GM20431 (cell line): ENCODE measurements around the gene ABR.

ENCODE experiments used
- in situ Hi-C: fragments of 300-500 bp; cut with MseI, MboI; formaldehyde crosslinking; loops from one replicate; pipeline ENCODE4 v1.15.0; 2020; ENCODE audit warnings: low sequenced_read_pairs; ENCODE audit not compliant: unreplicated experiment

ABR gene

DNA sequence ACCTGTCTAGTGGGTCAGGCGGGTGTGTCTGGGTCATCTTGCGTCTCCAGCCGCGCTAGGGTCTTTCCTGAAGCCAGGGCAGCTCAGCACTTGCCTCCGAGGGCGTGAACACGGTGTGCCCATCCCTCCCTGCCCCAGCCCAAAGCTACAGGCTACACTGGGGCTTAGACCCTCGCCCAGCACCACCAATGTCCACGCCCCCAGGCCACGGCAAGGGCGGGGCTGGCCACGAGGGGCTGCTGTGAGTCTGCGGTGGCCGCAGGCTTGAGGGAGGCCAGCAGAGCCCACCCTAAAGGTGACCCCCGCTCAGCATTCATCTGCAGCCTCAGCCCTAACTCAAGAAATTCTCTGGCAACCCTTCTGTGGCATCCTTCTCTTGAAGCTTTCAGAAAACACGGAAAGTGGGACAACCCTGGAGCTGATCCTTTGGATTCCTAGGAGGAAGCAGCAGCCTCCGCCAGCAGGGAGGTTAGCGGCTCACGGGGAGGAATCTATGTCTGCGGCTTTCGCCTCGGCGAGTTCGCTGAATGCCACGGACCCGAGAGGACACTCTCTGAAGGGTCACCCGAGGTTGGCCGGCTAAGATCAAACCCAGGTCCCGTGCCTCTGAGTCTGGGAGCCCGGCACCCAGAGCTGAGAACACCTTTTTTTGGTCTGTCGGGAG, 141.2 kb downstream of the ABR start:
- in situ Hi-C loops: no loop called here

DNA sequence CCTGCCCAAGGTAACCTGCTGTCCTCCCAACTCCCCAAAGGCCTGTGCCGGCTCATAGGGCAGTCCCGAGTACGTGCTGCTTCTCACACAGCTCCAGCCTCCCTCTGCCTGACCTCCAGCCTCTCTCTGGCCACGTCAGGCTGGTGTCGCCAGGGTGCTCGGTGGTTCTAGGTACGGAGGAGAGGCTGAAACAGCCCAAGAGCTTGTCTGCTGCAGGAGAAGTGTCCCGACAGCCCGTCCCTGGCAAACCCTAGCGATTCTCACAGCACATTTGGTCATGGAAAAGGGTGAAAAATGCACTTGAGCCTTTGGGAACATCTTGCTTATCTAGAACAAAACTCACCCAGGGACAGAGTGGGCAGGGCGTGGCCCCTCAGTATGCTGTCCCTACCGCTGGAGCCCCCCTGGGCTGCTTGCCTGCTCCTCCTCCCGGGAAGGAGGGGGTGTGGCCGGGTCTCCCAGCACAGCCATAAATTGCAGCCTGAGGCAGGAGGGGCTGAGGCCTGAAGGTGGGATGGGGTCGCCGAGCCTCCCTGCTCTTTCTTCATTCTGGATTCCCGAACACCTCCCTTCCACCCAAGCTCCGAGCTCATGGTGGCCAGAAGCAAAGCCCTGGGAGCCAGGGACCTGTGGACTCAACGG, 142.4 kb downstream of the ABR start:
- in situ Hi-C loops: no loop called here

GRCh38 chr17:1036845-1037237, 142.9 kb downstream of the ABR start:
- in situ Hi-C loops: no loop called here

GRCh38 chr17:1036171-1036844, 143.5 kb downstream of the ABR start:
- in situ Hi-C loops: no loop called here

DNA sequence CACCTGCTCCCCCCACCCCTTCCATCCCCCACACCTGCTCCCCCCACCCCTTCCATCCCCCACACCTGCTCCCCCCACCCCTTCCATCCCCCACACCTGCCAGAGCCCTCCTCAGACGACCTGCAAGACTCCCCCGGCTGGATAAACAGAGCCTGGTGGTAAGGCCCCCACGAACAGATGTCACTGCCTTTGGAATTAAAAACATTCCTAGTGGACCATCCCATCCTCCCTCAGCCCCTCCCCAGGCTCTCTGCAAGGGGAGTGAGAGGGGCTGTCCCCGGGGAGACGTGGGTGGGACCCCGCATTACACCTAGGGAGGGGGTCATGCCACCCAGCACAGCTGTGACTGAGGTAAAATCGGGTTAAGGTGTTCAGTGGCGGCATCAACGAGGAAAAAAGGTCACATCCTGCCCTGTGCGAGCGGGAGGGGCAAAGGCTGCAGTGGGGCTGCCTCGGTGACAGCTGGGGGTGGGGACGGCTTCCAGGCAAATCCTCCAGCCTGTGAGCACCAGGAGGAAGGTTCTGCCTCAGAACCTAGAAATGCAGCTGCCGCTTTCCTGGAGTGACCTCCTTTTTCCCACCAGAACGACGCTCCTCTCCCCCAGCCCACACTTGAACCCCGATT, 144.1 kb downstream of the ABR start:
- in situ Hi-C loops: no loop called here

DNA sequence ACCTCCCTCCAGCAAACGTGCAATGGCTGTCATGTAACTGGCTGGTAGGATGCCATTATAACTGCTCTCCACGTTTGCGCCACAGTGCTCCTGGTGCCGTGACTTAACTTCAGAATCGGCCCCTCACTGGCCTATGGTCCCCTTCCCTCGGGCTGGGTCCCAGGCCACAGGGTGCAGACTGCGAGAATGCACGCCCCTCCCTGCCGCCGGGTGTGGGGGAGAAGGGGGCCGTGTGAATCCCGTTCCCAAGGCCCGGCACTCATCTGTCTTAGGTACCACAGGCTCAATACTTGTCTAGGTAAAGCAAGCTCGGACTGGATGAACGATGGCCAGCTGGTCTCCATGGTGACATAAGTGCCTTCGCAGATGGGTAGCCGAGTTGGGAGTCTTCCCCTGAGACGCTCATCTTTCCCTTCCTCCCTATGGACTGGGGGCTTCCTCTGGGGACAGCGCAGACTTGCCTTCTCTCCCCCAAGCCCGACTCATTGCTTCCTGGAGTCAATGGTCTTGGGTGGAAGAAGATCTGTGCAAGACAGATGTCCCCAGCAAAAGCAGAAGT, 145.1 kb downstream of the ABR start:
- in situ Hi-C loops: no loop called here

DNA sequence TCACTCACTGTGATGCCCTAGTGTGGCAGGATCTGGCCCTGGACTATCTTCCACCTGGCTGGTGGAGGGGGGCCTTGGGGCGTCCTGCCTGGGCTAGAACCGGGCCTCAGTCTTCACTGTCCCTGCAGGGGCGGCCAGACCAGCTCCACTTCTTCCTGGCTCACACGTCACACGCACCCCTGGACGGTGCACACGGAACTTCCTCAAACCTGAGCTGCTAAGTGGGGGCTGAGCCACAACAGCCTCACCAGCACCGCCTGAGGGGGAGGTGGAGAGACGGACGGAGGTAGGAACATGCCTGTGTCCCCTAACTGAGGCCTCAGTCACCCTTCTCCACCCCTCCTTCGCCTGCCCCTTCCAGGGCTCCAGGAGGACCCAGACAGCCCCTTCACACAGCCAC, 146.3 kb downstream of the ABR start:
- in situ Hi-C loops: no loop called here

- in situ Hi-C loops: no loop called here
These were observed 147.4 kb downstream of the ABR start for GRCh38 chr17:1032391-1032790.

- in situ Hi-C loops: no loop called here
These were observed 148.1 kb downstream of the ABR start for GRCh38 chr17:1031711-1032110.

DNA sequence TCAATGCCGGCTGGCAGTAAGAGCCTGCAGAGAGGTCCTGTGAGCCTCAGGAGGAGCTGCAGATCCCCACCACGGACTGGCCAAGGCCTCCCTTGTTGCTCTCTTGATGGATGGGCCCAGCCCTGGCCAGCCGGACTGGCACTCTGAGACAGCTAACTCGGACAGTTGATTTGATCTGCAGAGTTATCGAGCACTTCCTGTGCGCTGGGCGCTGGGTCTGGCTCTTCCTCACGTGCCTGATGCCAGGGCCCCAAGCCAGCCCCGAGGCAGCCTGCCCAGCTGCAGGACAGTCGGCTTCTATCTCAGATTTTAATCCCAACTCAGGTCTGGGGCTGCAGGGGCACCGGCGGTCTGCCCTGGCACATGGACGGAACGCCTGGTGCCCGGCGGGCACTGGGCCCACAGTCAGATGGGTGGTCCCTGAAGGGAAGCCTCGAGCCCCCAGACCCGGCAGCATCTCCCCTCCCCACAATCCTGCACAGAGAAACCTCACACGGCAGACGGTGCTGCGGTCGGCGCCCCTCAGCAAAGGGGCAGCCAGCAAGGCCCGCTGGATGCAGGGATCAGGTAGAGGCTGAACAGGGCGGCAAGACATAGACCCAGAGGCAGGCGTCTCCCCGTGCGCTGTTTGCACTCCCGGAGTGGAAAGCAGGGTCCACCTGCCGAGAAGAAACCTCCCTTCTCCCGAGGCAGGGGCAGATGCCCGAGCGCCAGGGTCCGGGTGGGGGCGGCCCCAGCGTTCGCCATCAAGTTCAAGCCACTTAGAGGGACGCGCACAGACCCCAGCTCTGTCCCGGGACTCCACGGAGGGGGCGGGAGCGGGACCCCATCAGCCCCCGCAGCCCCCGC, 148.9 kb downstream of the ABR start:
- in situ Hi-C loops: no loop called here

- in situ Hi-C loops: no loop called here
These were observed 149.7 kb downstream of the ABR start for GRCh38 chr17:1029922-1030644.

DNA sequence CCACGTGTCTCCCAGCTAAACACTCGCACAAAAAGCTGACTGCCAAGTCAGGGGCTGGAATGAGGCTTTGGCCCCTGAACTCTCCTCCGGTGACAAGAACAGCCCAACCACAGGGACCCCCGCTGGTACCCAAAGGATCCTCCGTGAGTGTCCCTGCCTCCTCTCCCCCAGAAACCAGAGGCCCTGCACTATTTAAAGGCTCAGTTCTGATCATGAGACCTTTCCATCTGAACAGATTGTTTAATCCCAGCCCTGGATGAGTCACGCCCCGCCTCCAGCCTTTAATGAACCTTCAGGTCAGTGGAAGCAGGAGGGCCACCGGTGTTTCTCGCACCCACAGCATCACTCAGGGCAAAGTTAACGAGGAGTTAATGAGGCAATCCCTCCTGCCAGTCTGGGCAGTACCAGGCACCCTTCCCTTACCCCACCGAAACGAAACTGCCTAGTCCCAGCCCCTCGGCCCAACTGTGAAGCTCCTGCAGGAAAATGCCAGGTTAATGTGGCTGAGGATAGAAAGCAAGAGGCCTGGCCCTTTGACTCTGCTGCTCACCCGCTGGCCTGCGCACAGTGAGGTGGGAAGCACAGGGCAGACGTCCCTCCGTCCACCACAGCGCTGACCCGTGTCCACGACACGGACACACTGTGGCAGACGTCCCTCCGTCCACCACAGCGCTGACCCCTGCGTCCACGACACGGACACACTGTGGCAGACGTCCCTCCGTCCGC, 150.4 kb downstream of the ABR start:
- in situ Hi-C loops: no loop called here

DNA sequence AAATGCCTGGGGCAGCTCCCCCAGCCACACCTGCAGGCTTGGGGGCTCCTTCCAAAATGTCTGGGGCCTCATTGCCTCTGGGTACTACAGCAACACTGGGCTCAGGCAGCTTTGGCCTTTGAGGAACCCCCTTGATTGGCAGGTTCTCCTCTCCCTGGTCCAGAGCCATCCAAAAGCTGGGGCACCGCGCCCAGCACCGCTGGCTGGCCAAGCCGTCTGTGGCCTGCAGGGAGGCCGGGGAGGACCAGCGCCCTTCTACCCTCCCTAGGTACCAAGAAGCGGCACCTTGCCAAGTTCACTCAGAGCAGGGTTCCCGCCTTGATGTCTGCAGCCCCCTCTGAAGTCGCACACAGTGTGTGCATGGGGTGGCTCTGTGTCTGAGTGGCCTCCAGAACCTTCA, 152.7 kb downstream of the ABR start:
- in situ Hi-C loops: no loop called here

GRCh38 chr17:1026599-1026975, 153.2 kb downstream of the ABR start:
- in situ Hi-C loops: no loop called here

DNA sequence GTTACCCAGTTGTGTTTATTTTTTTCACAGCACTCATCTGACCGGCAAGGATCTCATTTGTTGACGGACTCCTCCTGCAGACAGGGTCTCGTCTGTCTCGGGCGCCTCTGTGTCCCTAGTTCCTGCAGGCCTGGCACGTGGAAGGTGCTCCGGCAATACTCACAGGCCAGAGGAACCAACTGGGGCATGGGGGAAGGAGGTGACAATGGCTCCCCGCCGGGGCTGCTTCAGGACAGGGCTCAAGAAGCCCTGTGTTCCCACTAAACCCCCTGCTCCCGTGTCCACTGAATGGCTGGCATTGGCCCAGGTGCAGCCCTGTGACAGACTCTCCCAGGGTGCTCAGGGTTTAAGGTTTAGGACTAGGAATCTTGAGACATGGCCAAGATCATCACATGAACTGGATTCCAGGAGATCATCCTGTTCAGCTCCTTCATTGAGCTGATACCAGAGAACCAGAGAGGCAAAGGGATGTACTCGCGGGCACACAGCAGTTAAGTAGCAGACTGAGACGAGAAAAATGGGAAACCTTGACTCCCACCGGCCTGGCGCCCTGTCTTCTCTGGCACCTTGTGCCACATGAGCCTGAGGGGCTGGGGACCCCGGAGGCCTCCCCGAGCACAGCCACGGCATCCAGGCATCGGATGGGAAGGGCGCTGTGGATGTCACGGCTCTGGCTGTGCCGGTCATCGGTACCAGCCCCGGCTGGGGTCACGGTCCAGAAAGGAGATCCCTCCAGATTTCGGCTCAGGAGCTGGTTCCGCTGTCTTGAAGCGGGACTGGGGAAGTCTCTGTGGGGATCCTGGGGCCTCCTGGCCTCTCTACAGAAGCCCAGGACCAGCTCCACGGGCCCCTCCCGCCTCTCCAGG, 153.8 kb downstream of the ABR start:
- in situ Hi-C loops: no loop called here

DNA sequence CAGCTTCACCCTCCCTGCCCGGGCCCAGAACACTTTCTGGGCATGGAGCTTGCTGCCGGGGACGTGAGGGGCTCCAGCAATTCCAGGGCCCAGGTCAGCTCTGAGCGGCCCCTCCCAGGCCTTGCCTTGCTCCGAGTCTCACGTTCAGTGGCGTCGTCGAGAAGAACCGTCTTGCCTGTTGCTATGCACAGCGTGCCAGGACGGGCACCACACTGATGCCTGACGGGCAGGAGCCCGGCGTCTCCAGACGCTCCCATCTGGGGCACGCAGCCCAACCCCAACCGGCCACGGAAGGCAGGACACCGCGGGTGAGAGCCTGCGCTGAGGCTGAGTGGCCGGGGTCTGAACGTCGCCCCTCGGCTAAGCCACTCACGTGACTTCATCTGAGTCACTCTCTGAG, 155.7 kb downstream of the ABR start:
- in situ Hi-C loops: no loop called here

DNA sequence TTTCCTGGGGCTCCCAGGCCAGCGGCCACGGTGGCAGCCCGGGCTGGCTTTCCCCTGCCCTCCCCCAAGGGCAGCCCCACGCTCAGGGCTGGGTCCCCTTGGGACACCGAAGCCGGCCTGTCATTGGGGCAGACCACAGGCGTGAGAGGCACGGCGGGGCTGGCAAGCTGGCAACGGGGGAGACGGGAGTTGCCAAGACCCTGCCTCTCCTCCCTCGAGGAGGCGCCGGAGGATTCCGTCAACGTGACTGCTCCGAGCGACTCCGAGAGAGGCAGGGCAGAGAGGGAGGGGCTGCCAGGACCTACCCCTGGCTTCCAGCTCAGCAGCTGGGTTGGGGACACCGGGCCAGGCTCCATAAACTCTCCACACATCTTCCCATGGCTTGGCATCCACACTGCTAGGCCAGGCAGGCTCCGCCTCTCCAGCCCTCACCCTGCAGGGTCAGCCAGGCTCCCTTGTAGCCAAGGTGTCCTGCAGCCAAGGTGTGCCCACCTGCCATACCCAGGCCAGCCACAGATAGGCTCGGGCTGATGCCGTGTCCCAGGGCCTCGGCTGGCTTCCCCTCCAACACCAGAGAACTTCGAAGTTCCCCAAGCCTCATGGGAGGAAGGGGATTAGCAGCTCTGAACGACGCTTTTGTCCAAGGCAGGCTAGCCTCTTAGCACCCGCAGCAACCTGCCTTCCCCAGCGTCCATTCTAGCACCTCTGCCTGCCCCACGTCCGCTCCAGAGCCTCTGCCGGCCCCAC, 157.3 kb downstream of the ABR start:
- in situ Hi-C loops: no loop called here
